GM21447 (cell line): Measurements from ENCODE around the gene PXN.
"Not testable (repeated sequence)": the region's sequence is repeated elsewhere in the genome, so short reads cannot be mapped to it uniquely, and the experiment has no call there.

Experiments used
- ATAC-seq: cut with Tn5 transposase; IDR thresholded peaks from one replicate; pipeline ENCODE4 v1.9.1; 2021; ENCODE audit not compliant: unreplicated experiment

The PXN gene

DNA sequence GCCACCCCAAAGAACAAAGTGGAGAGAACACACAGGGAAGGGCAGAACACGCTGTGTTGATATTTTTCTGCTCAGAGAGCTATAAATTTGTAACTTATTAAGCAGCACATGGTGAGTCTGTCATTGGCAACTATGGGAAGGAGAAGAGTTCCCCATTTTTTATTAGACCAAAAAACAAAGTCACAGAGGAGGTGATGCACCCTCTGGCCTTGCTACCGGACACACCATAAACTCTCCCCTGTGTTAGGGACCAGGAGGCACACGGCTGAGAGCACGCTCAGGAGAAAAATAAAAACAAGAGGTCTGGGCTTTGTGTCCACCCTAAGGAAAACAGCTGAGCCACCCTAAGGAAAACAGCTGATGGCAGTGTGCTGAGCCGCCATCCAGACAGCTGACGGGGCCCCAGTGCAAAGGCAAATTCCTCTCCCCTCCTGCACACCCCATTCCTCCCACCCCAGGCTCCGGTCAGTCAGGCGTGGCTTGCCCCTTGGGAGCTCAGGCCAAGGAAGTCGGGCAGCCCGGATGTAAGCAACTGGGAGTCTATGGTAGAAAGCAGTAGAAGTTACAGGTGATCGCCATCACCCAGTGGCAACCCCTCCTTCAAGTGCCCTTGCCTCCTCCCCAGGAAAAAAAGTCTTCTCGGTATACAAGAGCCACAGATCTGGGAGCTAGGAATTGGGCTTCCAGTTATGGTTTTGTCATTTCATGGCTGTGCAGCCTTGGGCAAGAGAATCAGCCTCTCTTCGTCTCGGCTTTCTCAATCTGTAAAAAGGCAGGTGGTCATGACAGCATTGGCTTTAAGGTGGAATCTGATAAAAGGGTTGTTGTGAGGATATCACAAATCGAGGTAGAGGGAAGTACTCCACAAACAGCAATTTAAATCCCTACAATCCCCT is 2.4 kb downstream of the PXN start:
- no peak for ATAC-seq

DNA sequence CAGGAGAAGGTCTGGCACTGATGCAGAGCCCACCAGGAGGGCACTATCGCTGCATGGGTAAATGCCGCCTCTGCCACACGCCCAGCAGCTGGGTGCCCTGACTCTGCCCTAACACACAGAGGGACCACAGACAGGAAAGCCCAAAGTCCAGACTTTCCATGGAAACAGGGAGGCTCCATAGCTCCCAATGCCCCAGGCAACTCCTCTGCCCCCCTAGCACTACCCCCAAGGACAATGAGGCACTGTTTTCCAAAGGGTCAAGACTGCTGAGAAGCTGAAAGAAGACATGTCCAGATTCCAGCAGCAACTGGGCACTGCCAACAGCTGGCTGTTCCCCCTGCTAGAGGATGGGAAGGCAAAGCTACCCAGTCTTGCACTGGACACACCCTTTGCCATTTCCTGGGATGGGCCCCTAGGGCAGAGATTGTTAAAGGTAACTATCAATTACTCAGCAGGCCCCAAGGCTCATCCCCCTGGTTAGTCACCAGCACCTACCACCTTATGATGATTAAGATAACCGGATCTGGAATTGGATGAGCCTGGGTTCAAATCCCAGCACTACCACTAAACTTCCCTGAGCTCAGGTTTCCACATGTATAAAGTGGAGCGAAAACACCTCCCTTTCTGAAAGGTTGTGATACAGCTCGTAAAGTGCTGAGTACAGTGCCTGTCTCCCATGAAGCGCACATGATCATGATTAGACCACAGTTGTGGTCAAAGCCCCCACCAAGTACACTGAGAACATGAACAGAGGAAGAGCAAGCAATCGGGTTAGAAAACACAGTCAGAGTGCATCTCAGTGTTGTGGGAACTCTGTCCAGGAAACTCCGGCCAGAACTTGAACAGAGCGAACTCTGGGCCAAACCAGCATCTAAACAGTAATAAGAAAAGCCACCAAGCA is 3.3 kb downstream of the PXN start:
- no peak for ATAC-seq

DNA sequence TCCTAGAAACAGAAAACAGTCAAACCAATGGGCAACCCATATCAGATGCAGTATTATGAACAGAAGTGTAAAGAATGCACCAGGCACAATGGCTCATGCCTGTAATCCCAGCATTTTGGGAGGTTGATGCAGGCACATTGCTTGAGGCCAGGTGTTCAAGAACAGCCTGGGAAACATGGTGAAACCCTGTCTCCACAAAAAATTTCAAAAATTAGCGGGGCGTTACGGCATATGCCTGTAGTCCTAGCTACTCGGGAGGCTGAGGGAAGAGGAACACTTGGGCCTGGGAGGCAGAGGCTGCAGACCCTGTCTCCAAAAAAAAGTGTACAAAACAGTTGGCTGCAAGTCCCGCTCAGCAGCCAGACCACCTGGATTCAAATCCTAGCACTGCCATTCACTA is 4.9 kb downstream of the PXN start:
- no peak for ATAC-seq

DNA sequence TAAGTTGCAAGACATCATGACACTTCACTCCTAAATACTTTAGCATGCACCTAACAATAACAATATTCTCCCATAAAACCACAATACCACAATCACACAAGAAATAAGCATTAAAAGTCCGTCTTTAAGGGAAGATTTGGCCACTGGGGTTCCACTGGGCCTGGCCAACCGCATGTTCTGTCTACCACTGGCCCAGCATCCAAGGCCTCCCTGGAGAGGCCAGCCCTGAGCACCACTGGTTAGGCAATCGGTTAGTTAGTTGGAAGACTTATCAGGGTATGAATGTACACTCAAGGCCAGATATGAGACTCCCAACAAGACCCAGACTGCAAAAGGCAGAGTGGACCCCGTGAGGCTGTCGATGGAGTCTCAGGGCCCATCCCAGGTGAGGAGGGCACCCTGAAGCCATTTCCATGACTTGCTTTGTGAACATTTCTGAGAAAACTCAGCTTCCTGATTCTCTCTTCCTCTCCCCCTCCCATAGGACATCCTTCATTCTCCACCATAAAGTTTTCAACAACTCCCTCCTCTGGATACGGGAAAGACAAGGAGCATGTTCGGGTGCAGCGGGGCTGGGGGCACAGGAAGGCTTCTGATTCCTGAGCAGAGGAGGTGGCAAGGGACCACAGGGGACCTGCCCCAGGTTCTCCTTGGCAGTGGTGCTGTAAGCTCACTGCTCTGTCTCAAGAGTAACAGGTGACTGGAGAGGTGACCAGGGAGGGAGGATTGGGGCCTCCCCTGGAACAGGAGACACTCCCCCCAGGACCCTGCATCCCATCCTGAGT is 5.9 kb downstream of the PXN start:
- no peak for ATAC-seq

GRCh38 chr12:120258323-120258896 is 7.1 kb downstream of the PXN start:
- ATAC-seq, result no peak

GRCh38 chr12:120257041-120257821 is 8.3 kb downstream of the PXN start:
- ATAC-seq, result no peak

- ATAC-seq, result no peak
These were observed 10.7 kb downstream of the PXN start for GRCh38 chr12:120254809-120255208.

GRCh38 chr12:120253313-120253712 is 12.2 kb downstream of the PXN start:
- ATAC-seq, result peak; percentile 62

DNA sequence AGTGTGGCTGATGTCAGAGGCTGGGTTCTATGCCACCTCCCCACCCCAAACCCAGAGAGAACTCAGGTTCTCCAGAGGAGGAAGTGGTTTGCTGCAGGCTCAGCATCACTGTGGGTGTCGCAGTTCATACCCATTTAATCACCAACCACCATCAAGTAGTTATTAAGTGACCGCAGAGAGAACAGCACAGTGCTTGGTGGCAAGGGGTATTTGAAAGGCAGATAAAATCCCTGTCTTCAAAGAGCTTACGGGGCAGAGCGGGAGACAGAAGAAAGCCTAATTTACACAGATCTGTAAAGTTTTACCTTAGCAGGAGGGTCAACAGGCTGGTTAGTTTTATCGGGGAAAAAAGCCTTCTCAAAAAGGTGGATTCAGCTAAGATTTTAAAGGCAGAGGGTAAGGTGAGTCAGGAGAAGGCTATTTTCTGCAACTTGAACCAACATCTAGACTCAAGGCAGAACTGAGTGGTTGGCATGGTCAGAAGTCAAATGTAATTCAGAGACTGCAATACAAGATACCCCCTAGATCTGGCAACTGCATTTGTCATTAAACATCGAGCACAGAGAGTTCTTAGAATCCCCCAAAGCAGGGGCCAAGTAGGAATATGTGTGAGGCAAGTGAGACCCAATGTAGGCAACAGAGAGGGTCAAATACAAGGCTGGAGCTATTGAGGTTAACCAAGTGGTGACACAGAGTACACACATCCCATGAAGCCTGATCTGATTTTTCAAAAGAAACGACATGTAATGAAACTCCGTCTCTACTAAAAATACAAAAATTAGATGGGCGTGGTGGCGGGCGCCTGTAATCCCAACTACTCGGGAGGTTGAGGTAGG is 13.2 kb downstream of the PXN start:
- no peak for ATAC-seq

GRCh38 chr12:120251364-120252070 is 14.0 kb downstream of the PXN start:
- not testable (repeated sequence) for ATAC-seq

DNA sequence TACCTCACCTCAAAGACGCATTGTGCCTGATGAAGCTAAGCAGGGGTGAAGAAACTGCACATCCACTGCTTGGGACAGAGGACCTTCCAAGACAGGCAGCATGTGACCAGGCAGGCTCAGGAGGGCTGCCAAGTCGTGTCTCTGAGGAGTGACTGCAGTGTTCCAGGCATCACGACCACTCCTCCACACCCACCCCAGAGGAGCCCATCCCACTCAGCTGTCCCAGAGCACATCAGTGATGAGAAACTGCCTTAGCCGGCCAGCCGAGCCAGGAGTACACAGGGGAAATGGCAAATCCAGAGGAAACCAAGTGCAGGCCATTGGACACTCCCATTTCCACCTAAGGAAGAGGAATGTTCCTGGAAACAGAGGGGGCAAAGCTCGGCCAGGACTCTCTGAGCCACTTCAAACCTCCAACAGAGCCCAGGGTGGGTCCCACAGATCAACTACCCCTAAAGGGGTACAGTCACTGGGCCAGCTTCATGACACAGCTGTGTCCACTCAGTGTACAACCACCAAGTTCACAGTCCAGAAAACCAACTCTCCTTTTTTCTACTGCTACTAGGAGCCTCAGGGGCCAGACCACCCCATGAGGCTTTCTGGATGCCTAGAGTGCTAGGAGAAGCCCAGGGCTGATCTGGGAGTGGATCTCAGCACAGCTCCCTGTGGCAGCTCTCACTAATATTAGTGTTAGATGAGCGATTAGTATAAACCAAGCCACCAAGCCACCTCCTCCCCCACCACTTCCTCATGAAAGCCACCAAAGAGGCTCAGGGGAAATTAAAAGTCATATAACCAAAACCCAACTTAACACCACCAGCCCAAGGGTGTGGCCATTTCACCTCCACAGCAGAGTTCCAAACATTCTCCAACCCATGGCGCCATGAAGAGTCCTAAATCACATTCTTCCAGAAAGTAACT is 15.4 kb downstream of the PXN start:
- ATAC-seq, result no peak

DNA sequence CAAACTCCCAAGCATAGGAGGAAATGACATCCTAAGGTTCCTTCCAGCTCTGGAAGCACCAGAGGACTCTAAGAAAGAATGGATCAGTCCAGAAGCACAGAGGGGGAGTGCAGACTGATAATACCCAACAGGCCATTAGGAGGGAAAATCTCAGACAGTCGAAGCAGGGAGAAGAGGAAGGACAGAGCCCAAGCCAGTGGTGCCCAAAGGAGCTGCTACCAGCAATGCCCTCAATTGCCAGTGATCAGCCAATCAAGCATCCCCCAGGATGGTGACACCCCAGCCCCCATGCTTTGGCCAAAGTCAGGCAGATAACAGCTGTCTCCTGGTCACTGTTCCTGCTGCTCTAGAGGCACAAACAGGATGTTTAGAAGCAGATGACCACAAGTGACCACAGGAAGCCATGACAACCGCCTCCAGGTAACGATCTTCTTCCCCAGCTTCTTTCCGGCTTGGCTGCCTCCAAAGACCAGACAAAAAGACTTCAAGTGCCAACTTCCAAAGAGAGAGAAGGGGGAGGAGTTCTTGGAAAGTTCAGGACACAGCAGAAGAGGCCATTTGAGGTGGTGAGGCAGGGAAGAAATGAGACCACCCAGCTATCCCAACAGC is 16.2 kb downstream of the PXN start:
- ATAC-seq, result no peak

GRCh38 chr12:120247621-120248030 is 17.9 kb downstream of the PXN start:
- no peak for ATAC-seq

DNA sequence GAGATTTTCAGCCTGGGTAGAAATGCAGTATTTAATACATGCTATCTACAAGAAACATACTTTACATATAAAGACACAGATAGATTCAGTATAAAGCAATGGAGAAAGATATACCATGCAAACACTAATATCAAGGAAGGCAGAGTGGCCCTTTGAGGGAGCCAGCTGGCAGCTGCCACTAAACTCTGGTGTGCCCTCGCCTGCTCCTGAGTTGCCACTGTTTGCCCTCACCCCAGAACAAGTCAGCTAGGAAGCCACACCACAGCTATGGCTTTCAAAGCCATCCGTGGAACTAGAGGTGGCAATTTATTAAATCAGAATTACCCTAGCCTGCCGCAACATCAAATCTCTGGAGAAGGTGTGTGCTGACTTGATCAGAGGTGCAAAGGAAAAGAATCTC is 18.3 kb downstream of the PXN start:
- ATAC-seq, result no peak

DNA sequence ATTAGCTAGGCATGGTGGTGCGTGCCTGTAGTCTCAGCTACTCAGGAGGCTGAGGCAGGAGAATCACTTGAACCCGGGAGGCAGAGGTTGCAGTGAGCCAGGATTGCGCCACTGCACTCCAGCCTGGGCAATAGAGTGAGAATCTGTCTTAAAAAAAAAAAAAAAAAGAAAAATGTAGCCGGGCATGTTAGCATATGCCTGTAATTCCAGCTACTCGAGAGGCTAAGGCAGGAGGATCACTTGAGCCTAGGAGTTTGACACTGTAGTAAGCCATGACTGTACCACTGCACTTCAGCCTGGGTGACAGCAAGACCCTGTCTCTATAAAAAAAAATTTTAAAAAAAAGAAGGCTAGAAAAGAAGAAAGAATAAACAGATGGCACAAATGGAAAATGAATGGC is 18.8 kb downstream of the PXN start:
- not testable (repeated sequence) for ATAC-seq

GRCh38 chr12:120242971-120243699 is 22.4 kb downstream of the PXN start:
- no peak for ATAC-seq
